ENCODE measurements around the gene GC. TPM values are rescaled to one million over a fixed set of nuclear protein-coding genes. Genes with fewer than 3 reads are reported as not detected.

The GC gene
- total and polyA plus RNA-seq, 7 donors: not detected

DNA sequence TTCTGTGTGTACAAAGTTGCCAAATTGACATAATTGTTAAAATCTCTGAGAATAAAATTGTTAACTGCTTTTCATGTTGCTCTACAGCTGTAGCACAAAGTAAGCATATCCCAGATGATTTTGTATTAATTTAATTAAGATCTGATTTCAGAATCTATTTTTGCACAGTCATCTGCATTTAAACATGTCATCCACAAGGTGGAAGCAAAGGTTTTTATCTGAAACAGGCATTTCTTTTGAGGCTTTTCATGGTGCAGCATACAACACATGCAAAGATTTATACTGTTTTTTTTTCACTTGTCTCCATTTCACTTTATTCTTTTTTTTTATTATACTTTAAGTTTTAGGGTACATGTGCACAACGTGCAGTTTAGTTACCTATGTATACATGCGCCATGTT, 51.2 kb downstream of the GC start:
- intact Hi-C loops (cut with DNase I): no loop called here
- no peak overlapping the region for H3K4me3 ChIP-seq

GRCh38 chr4:71732066-71732465, 51.8 kb downstream of the GC start:
- Histone ChIP-seq H3K27ac (no peak overlapping the region), H3K9me3 (no peaks in the 10 kb centered on the region), H3K4me1 (no peaks in the 10 kb centered on the region), H3K27me3 (no peaks in the 10 kb centered on the region), H3K36me3 (no peaks in the 10 kb centered on the region), H3K4me3 (no peak overlapping the region)
- intact Hi-C loops (cut with DNase I): no loop called here
- WGBS, 2 donors: 93 to 100% methylated on average over 1 of the region's 1 CpG
- DNase-seq: no peak
- no peak for TF ChIP-seq POLR2A (IDR thresholded peaks at IDR 0.05)
- no peak for TF ChIP-seq EP300 (IDR thresholded peaks at IDR 0.05)
- TF ChIP-seq POLR2AphosphoS5 (IDR thresholded peaks at IDR 0.05): no peak
- no peak for TF ChIP-seq CTCF (IDR thresholded peaks at IDR 0.05)

More for the DNA sequence above, 51.2 kb downstream of the GC start:
- H3K27ac ChIP-seq: no peak overlapping the region
- no peaks in the 10 kb centered on the region for H3K27me3 ChIP-seq
- H3K36me3 ChIP-seq: no peaks in the 10 kb centered on the region
- no peaks in the 10 kb centered on the region for H3K9me3 ChIP-seq
- no peak for TF ChIP-seq EP300 (IDR thresholded peaks at IDR 0.05)
- no peak for TF ChIP-seq CTCF (IDR thresholded peaks at IDR 0.05)
- TF ChIP-seq POLR2AphosphoS5 (IDR thresholded peaks at IDR 0.05): no peak
- no peak for TF ChIP-seq POLR2A (IDR thresholded peaks at IDR 0.05)
- no peak for DNase-seq
- 61 to 81% methylated on average over 2 of the region's 2 CpGs for WGBS, 2 donors
- no peaks in the 10 kb centered on the region for H3K4me1 ChIP-seq

DNA sequence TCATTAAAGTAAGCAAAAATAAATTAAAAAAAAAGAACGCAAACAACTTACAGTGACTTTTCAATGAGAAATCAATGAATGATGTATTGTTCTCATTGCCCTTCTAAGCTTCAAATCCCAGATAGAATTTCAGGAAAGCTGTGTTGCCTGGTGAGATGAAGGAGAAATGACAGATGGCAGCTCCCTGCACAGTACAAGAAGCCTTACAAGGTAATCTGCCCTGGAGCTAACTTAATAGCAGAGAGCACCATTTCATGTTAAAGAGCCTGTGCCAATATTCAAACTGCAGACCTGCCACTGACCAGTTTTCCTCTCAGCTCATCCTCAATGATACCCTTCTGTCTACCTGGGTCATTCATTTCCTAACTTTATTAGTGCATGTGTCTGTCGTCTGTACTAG, 54.0 kb downstream of the GC start:
- Histone ChIP-seq H3K36me3 (no peaks in the 10 kb centered on the region), H3K4me3 (no peak overlapping the region), H3K4me1 (no peaks in the 10 kb centered on the region), H3K27ac (no peak overlapping the region), H3K27me3 (no peaks in the 10 kb centered on the region), H3K9me3 (no peaks in the 10 kb centered on the region)
- intact Hi-C loops (cut with DNase I): no loop called here
- DNase-seq: no peak
- TF ChIP-seq EP300 (IDR thresholded peaks at IDR 0.05): no peak
- no peak for TF ChIP-seq POLR2AphosphoS5 (IDR thresholded peaks at IDR 0.05)
- no peak for TF ChIP-seq CTCF (IDR thresholded peaks at IDR 0.05)
- no peak for TF ChIP-seq POLR2A (IDR thresholded peaks at IDR 0.05)
- WGBS, 2 donors: 63 to 79% methylated on average over 2 of the region's 2 CpGs

- H3K4me3 ChIP-seq: no peak overlapping the region
- H3K27me3 ChIP-seq: no peaks in the 10 kb centered on the region
- no peaks in the 10 kb centered on the region for H3K9me3 ChIP-seq
- intact Hi-C loops (cut with DNase I): loop anchor here (2.0 to 10.0 kb wide), 2 partner anchors 483 to 1059 kb away; no protein-coding TSS in a partner anchor
- no peaks in the 10 kb centered on the region for H3K4me1 ChIP-seq
- no peak overlapping the region for H3K27ac ChIP-seq
- WGBS, 2 donors: 9 to 51% methylated on average over 1 of the region's 1 CpG
- DNase-seq: no peak
- H3K36me3 ChIP-seq: no peaks in the 10 kb centered on the region
- TF ChIP-seq POLR2AphosphoS5 (IDR thresholded peaks at IDR 0.05) (peak in 1 of 4 donors; percentile 21), POLR2A (IDR thresholded peaks at IDR 0.05) (no peak), EP300 (IDR thresholded peaks at IDR 0.05) (no peak), CTCF (IDR thresholded peaks at IDR 0.05) (peak in 3 of 4 experiments; percentile 50 to 57 (median 51))
Observed at GRCh38 chr4:71713611-71714203, 70.2 kb downstream of the GC start.

GRCh38 chr4:71711985-71712348, 71.9 kb downstream of the GC start:
- H3K36me3 ChIP-seq: no peaks in the 10 kb centered on the region
- TF ChIP-seq POLR2AphosphoS5 (IDR thresholded peaks at IDR 0.05) (no peak), EP300 (IDR thresholded peaks at IDR 0.05) (no peak)
- intact Hi-C loops (cut with DNase I): loop anchor here (2.0 to 10.0 kb wide), 2 partner anchors 481 to 1057 kb away; no protein-coding TSS in a partner anchor
- no peak overlapping the region for H3K4me3 ChIP-seq
- no peaks in the 10 kb centered on the region for H3K27me3 ChIP-seq
- H3K9me3 ChIP-seq: no peaks in the 10 kb centered on the region
- no peaks in the 10 kb centered on the region for H3K4me1 ChIP-seq
- DNase-seq: no peak
- 88 to 94% methylated on average over 3 of the region's 3 CpGs for WGBS, 2 donors
- no peak overlapping the region for H3K27ac ChIP-seq

Data from sigmoid colon (tissue), 7 donors.